HG03342 (cell line): ENCODE results near the gene ARHGAP10.

ENCODE experiments used
- ATAC-seq: cut with Tn5 transposase; IDR thresholded peaks from one replicate; pipeline ENCODE4 v1.9.1; 2021; ENCODE audit warnings: mild to moderate bottlenecking, moderate library complexity; ENCODE audit not compliant: unreplicated experiment

The ARHGAP10 gene

GRCh38 chr4:147943159-147943638 is 211.3 kb downstream of the ARHGAP10 start:
- ATAC-seq, result peak; percentile 95

- ATAC-seq, result peak; percentile 33
Observed at GRCh38 chr4:147944249-147944648, 212.4 kb downstream of the ARHGAP10 start.

- ATAC-seq, result no peak
Observed at GRCh38 chr4:147944670-147945260, 212.9 kb downstream of the ARHGAP10 start.

- no peak for ATAC-seq
Observed at GRCh38 chr4:147948336-147948735, 216.4 kb downstream of the ARHGAP10 start.

GRCh38 chr4:147950261-147950660 is 218.4 kb downstream of the ARHGAP10 start:
- no peak for ATAC-seq

- no peak for ATAC-seq
Observed at GRCh38 chr4:147950841-147951240, 219.0 kb downstream of the ARHGAP10 start.

- no peak for ATAC-seq
Observed at GRCh38 chr4:147954850-147955249, 223.0 kb downstream of the ARHGAP10 start.

- no peak for ATAC-seq
Observed at GRCh38 chr4:147955827-147956558, 224.1 kb downstream of the ARHGAP10 start.

- ATAC-seq, result no peak
Observed at GRCh38 chr4:147957446-147957845, 225.6 kb downstream of the ARHGAP10 start.

GRCh38 chr4:147958057-147958456 is 226.2 kb downstream of the ARHGAP10 start:
- ATAC-seq, result no peak

- no peak for ATAC-seq
Observed at GRCh38 chr4:147958489-147959065, 226.7 kb downstream of the ARHGAP10 start.

- ATAC-seq, result no peak
Observed at GRCh38 chr4:147960971-147961370, 229.1 kb downstream of the ARHGAP10 start.

- ATAC-seq, result no peak
Observed at GRCh38 chr4:147963839-147964238, 232.0 kb downstream of the ARHGAP10 start.

- no peak for ATAC-seq
Observed at GRCh38 chr4:147964266-147964880, 232.5 kb downstream of the ARHGAP10 start.

- ATAC-seq, result no peak
Observed at GRCh38 chr4:147965056-147965455, 233.2 kb downstream of the ARHGAP10 start.

GRCh38 chr4:147965873-147966272 is 234.0 kb downstream of the ARHGAP10 start:
- no peak for ATAC-seq

GRCh38 chr4:147968641-147969040 is 236.8 kb downstream of the ARHGAP10 start:
- no peak for ATAC-seq

- peak; percentile 63 for ATAC-seq
Observed at GRCh38 chr4:147969573-147970385, 237.9 kb downstream of the ARHGAP10 start.

- ATAC-seq, result no peak
Observed at GRCh38 chr4:147971116-147971515, 239.2 kb downstream of the ARHGAP10 start.

- no peak for ATAC-seq
Observed at GRCh38 chr4:147975325-147975724, 243.4 kb downstream of the ARHGAP10 start.
